ENCODE measurements around the gene CNTRL.
"Not testable (repeated sequence)": the region's sequence is repeated elsewhere in the genome, so short reads cannot be mapped to it uniquely, and the experiment has no call there.

The CNTRL gene

GRCh38 chr9:121178676-121179372 is 104.1 kb downstream of the CNTRL start:
- DNase-seq (ENCODE audit: low read depth in 3 of 3): no peak

GRCh38 chr9:121179373-121179721 is 104.6 kb downstream of the CNTRL start:
- not testable (repeated sequence) for DNase-seq (ENCODE audit: low read depth in 3 of 3)

- no peak for DNase-seq (ENCODE audit: low read depth in 3 of 3)
These were observed 105.4 kb downstream of the CNTRL start for GRCh38 chr9:121179930-121180681.

- no peak for DNase-seq (ENCODE audit: low read depth in 3 of 3)
These were observed 107.5 kb downstream of the CNTRL start for GRCh38 chr9:121182101-121182836.

- no peak for DNase-seq (ENCODE audit: low read depth in 3 of 3)
These were observed 108.2 kb downstream of the CNTRL start for GRCh38 chr9:121182989-121183388.

- DNase-seq (ENCODE audit: low read depth in 3 of 3): no peak
These were observed 109.1 kb downstream of the CNTRL start for GRCh38 chr9:121183666-121184423.

- no peak for DNase-seq (ENCODE audit: low read depth in 3 of 3)
These were observed 109.7 kb downstream of the CNTRL start for GRCh38 chr9:121184463-121184862.

GRCh38 chr9:121185178-121185745 is 110.5 kb downstream of the CNTRL start:
- DNase-seq (ENCODE audit: low read depth in 3 of 3): no peak

GRCh38 chr9:121185774-121186403 is 111.1 kb downstream of the CNTRL start:
- no peak for DNase-seq (ENCODE audit: low read depth in 3 of 3)

- DNase-seq (ENCODE audit: low read depth in 3 of 3): no peak
These were observed 113.0 kb downstream of the CNTRL start for GRCh38 chr9:121187636-121188305.

- DNase-seq (ENCODE audit: low read depth in 3 of 3): no peak
These were observed 114.3 kb downstream of the CNTRL start for GRCh38 chr9:121189006-121189405.

- no peak for DNase-seq (ENCODE audit: low read depth in 3 of 3)
These were observed 114.9 kb downstream of the CNTRL start for GRCh38 chr9:121189660-121190059.

GRCh38 chr9:121191235-121191634 is 116.5 kb downstream of the CNTRL start:
- no peak for DNase-seq (ENCODE audit: low read depth in 3 of 3)

- DNase-seq (ENCODE audit: low read depth in 3 of 3): no peak
These were observed 117.8 kb downstream of the CNTRL start for GRCh38 chr9:121192518-121192917.

GRCh38 chr9:121192959-121193640 is 118.3 kb downstream of the CNTRL start:
- no peak for DNase-seq (ENCODE audit: low read depth in 3 of 3)

GRCh38 chr9:121194730-121195129 is 120.0 kb downstream of the CNTRL start:
- DNase-seq (ENCODE audit: low read depth in 3 of 3): no peak

GRCh38 chr9:121196389-121196788 is 121.6 kb downstream of the CNTRL start:
- no peak for DNase-seq (ENCODE audit: low read depth in 3 of 3)

GRCh38 chr9:121197132-121197531 is 122.4 kb downstream of the CNTRL start:
- DNase-seq (ENCODE audit: low read depth in 3 of 3): no peak

- no peak for DNase-seq (ENCODE audit: low read depth in 3 of 3)
These were observed 123.8 kb downstream of the CNTRL start for GRCh38 chr9:121198512-121199042.

- no peak for DNase-seq (ENCODE audit: low read depth in 3 of 3)
These were observed 125.2 kb downstream of the CNTRL start for GRCh38 chr9:121199921-121200320.
